Ovary (tissue), 9 donors: ENCODE measurements around the gene TRAPPC10. TPM values are rescaled to one million over a fixed set of nuclear protein-coding genes. Genes with fewer than 3 reads are reported as not detected.

Experiments
- DNase-seq, 5 donors: peaks; one replicate each; pipeline ENCODE4 v3.0.0-alpha.2; 2019 to 2020
- H3K27ac ChIP-seq, 2 donors: fragments of 200-600 bp; one replicate each; pipeline versions ENCODE4 v1.5.1 to v1.8.0; 2019 to 2022
- H3K27me3 ChIP-seq: fragments of 200-600 bp; one replicate; pipeline ENCODE4 v1.8.0; 2022
- H3K36me3 ChIP-seq: fragments of 200-600 bp; sonication (generic); one replicate; pipeline ENCODE4 v1.5.1; 2019
- H3K4me1 ChIP-seq: one replicate; pipeline ENCODE4 v1.8.1; 2013; ENCODE audit warnings: mild to moderate bottlenecking, moderate library complexity; ENCODE audit not compliant: insufficient read depth
- H3K4me3 ChIP-seq: fragments of 200-600 bp; sonication (generic); one replicate; pipeline ENCODE4 v1.5.1; 2017
- H3K9me3 ChIP-seq, 2 donors: fragments of 200-600 bp in 1 of 2; sonication (generic) in 1 of 2; one replicate each; pipeline versions ENCODE4 v1.5.1 to v1.8.1; 2013 to 2019; ENCODE audit warnings: mild to moderate bottlenecking in 1 of 2, moderate library complexity in 1 of 2
- EP300 ChIP-seq: sonication (generic); formaldehyde crosslinking; IDR thresholded peaks from one replicate; pipeline ENCODE4 v1.6.1; 2017; ENCODE audit warnings: antibody characterized with exemption
- POLR2A ChIP-seq: fragments of 450-650 bp; IDR thresholded peaks from one replicate; pipeline ENCODE4 v1.6.1; 2017; ENCODE audit warnings: antibody characterized with exemption, mild to moderate bottlenecking, moderate library complexity
- WGBS, 3 donors: extraction: QIAGEN DNeasy Blood & Tissue Kit in 1 of 3; methylation state at CpG; one replicate each; pipeline versions ENCODE4 v1.1.5 to v1.1.7; 2013 to 2017; 5-methylcytosine and 5-hydroxymethylcytosine counted together
- intact Hi-C, 4 donors: fragments of 100-400 bp; cut with DNase I; formaldehyde crosslinking; loops; one replicate each; pipeline versions ENCODE4 v1.11.0 to v1.15.1; 2022 to 2023
- polyA plus RNA-seq, 2 donors: library from polyadenylated mRNA; stranded (reverse); fragments of 200-250 nt in 1 of 2; fragments of 350-450 nt in 1 of 2; fragmentation: Illumina TruSeq in 1 of 2; extraction: RNeasy Lipid Tissue Mini Kit (QIAGEN cat#74804) in 1 of 2; gene quantifications; one replicate each; pipeline ENCODE4 v1.2.3, GENCODE V29; 2013 to 2014
- total RNA-seq, 7 donors: library from RNA; depleted of rRNA in 2 of 7; stranded (reverse); fragments of >200 nt in 2 of 7; fragmentation: NEBNext Ultra II Directional in 3 of 7; extraction: Animal tissue kit (Norgen Biotek cat#: 25700) in 3 of 7; gene quantifications; one replicate each; pipeline versions ENCODE4 v1.1.0 to v1.2.4, GENCODE V29; 2016 to 2023
- TF ChIP-seq, protein P1 (sequence below), 3 donors: fragments of 450-650 bp in 2 of 3; fragments of 200-600 bp in 1 of 3; IDR thresholded peaks; one replicate each; pipeline versions ENCODE4 v1.5.1 to v1.8.0; 2016 to 2022; ENCODE audit warnings: antibody characterized with exemption in 3 of 3, mild to moderate bottlenecking in 1 of 3
- donor health status: DM: no; HTN: no; CAD: no; lungs with moderate emphysema.
- donor health status: DM: no; HTN: no; CAD: no.
- donor health status: Bipolar disorder and iron deficiency.
- donor health status: DM: yes; HTN: yes; CAD: no.
- donor health status: DM: no; HTN: no; CAD: no.
- donor health status: DM: yes; HTN: yes; CAD: no.

The TRAPPC10 gene
- total and polyA plus RNA-seq, 9 donors, result 7.9 to 30.1 (median 21.3) TPM

DNA sequence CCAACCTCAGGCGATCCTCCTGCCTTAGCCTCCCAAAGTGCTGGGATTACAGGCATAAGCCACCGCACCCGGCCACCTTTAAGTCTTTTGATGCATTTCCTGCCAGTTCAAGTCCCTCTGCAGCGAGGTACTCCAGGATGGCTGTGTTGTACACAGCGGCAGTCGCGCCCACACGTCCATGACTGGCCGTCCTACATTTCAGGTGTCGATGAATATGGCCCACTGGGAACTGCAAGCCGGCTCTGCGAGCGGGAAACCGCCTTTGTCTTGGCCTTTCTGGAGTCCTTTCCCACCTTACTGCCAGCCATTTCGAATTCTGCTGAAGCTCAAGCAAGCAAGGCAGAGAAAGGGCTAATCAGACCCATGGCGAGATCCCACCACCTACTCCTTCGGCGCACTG is 34.6 kb downstream of the TRAPPC10 start:
- Histone ChIP-seq H3K36me3 (no peaks in the 10 kb centered on the region), H3K27me3 (no peaks in the 10 kb centered on the region), H3K9me3 (no peaks in the 10 kb centered on the region), H3K27ac (no peak overlapping the region), H3K4me1 (peaks cover 9% of the 10 kb centered on the region), H3K4me3 (no peak overlapping the region)
- WGBS, 3 donors, result 97% methylated on average over 18 of the region's 18 CpGs
- no peak for TF ChIP-seq POLR2A
- intact Hi-C loops, result no loop called here
- no peak for DNase-seq

DNA sequence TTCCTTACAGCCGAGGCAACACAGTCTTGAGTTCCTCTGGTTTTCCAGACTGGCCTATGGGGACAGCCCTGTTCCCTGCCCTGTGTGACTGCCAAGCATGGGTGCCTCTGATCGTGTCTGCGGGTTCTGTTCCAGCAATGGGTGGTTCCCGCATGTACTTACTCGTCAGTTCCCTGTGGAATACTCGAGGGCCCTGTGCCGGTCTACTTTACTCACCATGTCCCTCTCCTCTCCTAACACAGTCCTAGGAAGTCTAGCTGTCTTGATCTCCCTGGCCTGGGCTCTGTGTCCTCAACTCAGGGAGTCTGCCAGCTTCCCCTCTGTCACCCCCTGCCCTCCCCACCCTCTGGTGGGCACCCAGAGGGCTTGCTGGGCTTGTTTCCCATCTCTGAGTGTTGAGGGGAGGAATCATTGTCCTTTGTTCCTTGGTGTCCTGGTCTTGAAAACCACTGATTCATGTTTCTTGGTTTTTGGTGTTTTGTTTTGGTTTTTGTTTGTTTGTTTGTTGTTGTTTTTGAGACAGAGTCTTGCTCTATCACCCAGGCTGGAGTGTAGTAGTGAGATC is 36.0 kb downstream of the TRAPPC10 start:
- Histone ChIP-seq H3K4me3 (no peak overlapping the region), H3K27ac (no peak overlapping the region), H3K4me1 (peaks cover 14% of the 10 kb centered on the region), H3K9me3 (no peaks in the 10 kb centered on the region), H3K36me3 (no peaks in the 10 kb centered on the region), H3K27me3 (no peaks in the 10 kb centered on the region)
- DNase-seq, result no peak
- TF ChIP-seq, protein P1, sequence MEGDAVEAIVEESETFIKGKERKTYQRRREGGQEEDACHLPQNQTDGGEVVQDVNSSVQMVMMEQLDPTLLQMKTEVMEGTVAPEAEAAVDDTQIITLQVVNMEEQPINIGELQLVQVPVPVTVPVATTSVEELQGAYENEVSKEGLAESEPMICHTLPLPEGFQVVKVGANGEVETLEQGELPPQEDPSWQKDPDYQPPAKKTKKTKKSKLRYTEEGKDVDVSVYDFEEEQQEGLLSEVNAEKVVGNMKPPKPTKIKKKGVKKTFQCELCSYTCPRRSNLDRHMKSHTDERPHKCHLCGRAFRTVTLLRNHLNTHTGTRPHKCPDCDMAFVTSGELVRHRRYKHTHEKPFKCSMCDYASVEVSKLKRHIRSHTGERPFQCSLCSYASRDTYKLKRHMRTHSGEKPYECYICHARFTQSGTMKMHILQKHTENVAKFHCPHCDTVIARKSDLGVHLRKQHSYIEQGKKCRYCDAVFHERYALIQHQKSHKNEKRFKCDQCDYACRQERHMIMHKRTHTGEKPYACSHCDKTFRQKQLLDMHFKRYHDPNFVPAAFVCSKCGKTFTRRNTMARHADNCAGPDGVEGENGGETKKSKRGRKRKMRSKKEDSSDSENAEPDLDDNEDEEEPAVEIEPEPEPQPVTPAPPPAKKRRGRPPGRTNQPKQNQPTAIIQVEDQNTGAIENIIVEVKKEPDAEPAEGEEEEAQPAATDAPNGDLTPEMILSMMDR (IDR thresholded peaks at IDR 0.05), result no peak
- TF ChIP-seq POLR2A (no peak), EP300 (no peak)
- WGBS, 3 donors, result 89 to 92% (median 90%) methylated on average over 7 of the region's 7 CpGs
- intact Hi-C loops, result no loop called here

DNA sequence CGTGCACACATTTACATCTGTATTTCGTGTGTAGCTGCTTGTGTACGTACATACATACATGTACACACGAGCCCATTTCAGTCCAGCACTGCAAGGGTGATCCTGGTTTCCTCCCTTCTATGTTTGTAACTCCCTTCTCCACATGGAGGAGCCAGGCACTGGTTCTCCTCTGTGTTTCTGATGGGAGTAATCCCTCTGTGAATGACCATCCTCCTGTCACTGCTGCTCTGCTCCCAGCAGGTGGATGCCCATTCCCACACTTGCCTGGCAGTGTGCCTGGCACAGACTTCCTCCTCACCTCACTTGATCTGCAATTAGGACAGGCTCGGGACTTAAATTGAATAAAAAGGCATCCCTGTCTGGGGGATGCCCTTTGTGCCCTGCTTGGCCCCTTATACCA is 37.1 kb downstream of the TRAPPC10 start:
- no peaks in the 10 kb centered on the region for H3K36me3 ChIP-seq
- no peak overlapping the region for H3K27ac ChIP-seq
- WGBS, 3 donors, result 86 to 93% (median 90%) methylated on average over 5 of the region's 5 CpGs
- DNase-seq, result no peak
- peaks cover 14% of the 10 kb centered on the region for H3K4me1 ChIP-seq
- TF ChIP-seq, protein P1 (IDR thresholded peaks at IDR 0.05), result no peak
- TF ChIP-seq EP300 (no peak), POLR2A (no peak)
- no peak overlapping the region for H3K4me3 ChIP-seq
- no peaks in the 10 kb centered on the region for H3K27me3 ChIP-seq
- intact Hi-C loops, result no loop called here
- H3K9me3 ChIP-seq, result no peaks in the 10 kb centered on the region

DNA sequence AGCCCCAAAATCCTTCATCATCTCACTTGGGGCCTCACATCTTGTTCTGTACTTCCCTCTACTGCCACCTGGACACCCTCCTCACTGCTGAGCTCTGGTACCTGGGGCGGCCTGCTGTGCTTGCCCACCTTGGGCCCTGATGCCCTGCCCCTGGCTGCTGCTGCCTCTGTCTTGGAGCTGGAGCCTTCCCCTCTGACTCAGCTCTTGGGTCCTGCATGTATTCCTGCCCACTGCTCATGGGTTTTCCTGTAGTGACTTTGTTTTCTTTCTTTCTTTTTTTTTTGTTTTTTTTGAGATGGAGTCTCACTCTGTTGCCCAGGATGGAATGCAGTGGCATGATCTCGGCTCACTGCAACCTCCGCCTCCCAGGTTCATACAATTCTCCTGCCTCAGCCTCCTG is 37.5 kb downstream of the TRAPPC10 start:
- 95 to 98% (median 97%) methylated on average over 3 of the region's 3 CpGs for WGBS, 3 donors
- DNase-seq, result no peak
- no peaks in the 10 kb centered on the region for H3K9me3 ChIP-seq
- no peak overlapping the region for H3K4me3 ChIP-seq
- no peaks in the 10 kb centered on the region for H3K36me3 ChIP-seq
- peaks cover 14% of the 10 kb centered on the region for H3K4me1 ChIP-seq
- H3K27ac ChIP-seq, result no peak overlapping the region
- TF ChIP-seq, protein P1 (IDR thresholded peaks at IDR 0.05), result no peak
- no peak for TF ChIP-seq POLR2A
- no peaks in the 10 kb centered on the region for H3K27me3 ChIP-seq
- intact Hi-C loops, result loop anchor here in 1 of 4 donors (5.0 kb wide), 1 partner anchor 37 kb away; the partner anchor contains the start of gene TRAPPC10

DNA sequence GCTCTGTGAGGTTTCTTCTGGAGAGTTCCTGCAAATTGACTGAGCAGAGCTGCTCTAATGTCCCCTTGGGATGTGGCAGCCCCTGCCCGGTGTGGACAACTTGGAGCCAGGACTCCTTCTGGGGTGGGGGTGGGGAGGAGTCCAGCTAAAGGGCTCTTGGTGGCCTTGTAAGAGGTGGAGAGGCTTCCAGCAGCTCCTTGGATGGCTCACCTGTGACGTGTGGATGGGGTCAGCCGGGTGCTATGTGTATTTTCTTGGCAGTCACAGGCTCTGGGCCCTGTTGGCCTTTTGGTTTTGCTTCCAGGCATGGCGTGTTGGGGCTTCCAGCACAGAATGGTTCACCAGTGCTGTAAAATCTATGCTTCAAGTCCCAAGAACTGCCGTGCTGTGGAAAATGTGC is 38.2 kb downstream of the TRAPPC10 start:
- Histone ChIP-seq H3K36me3 (no peaks in the 10 kb centered on the region), H3K27me3 (no peaks in the 10 kb centered on the region), H3K9me3 (no peaks in the 10 kb centered on the region), H3K4me3 (no peak overlapping the region), H3K27ac (peak overlapping the region in 1 of 2 donors; percentile 72), H3K4me1 (peaks cover 14% of the 10 kb centered on the region)
- TF ChIP-seq POLR2A, result no peak
- no peak for TF ChIP-seq EP300
- TF ChIP-seq, protein P1 (IDR thresholded peaks at IDR 0.05), result no peak
- DNase-seq, result no peak
- WGBS, 3 donors, result 82 to 87% (median 83%) methylated on average over 5 of the region's 5 CpGs
- intact Hi-C loops, result loop anchor here in 1 of 4 donors (5.0 kb wide), 1 partner anchor 38 kb away; the partner anchor contains the start of gene TRAPPC10
